H1 (cell line): ENCODE data around the gene ASPN.

ENCODE experiments used
- BACH1 ChIP-seq: IDR thresholded peaks from 2 replicates; pipeline ENCODE4 v1.6.1; 2012; ENCODE audit warnings: low read length, improper control_type of control experiment
- BRCA1 ChIP-seq: IDR thresholded peaks from 2 replicates; pipeline ENCODE4 v1.6.1; 2012; ENCODE audit warnings: low read depth, low read length, improper control_type of control experiment
- EP300 ChIP-seq, 2 experiments: IDR thresholded peaks; 1 replicate in 1 of 2; 2 replicates in 1 of 2; pipeline ENCODE4 v1.6.1; 2011 to 2012; ENCODE audit warnings: low read depth in 2 of 2, low read length in 2 of 2, mild to moderate bottlenecking in 2 of 2, borderline replicate concordance in 1 of 2, inconsistent platforms in 1 of 2, moderate library complexity in 1 of 2
- EZH2 ChIP-seq: fragments of 200-600 bp; sonication (generic); IDR thresholded peaks from 2 replicates; pipeline ENCODE4 v1.7.1; 2012; ENCODE audit warnings: low read depth, mild to moderate bottlenecking, moderate library complexity, low read length, inconsistent platforms; ENCODE audit not compliant: severe bottlenecking
- POLR2A ChIP-seq, 2 experiments: IDR thresholded peaks; 1 replicate in 1 of 2; 2 replicates in 1 of 2; pipeline ENCODE4 v1.6.1; 2011; ENCODE audit warnings: low read depth in 2 of 2, low read length in 2 of 2, mild to moderate bottlenecking in 2 of 2; ENCODE audit errors: control extremely low read depth in 1 of 2
- POU5F1 ChIP-seq: IDR thresholded peaks from 2 replicates; pipeline ENCODE4 v1.6.1; 2011; ENCODE audit warnings: low read depth, mild to moderate bottlenecking, low read length, moderate library complexity
- RAD21 ChIP-seq, 2 experiments: IDR thresholded peaks in 1 of 2; conservative IDR thresholded peaks in 1 of 2; 2 replicates each; pipeline ENCODE4 v1.6.1; 2011; ENCODE audit warnings: low read depth in 2 of 2, low read length in 2 of 2, improper control_type of control experiment in 1 of 2, inconsistent platforms in 1 of 2, mild to moderate bottlenecking in 1 of 2, moderate library complexity in 1 of 2
- SP2 ChIP-seq: IDR thresholded peaks from 2 replicates; pipeline ENCODE4 v1.6.1; 2012; ENCODE audit warnings: mild to moderate bottlenecking, low read length, inconsistent platforms
- YY1 ChIP-seq: IDR thresholded peaks from 2 replicates; pipeline ENCODE4 v1.6.1; 2011; ENCODE audit warnings: low read depth, mild to moderate bottlenecking, low read length
- TF ChIP-seq, protein P1 (sequence below), 3 experiments: IDR thresholded peaks; 1 replicate in 2 of 3; 2 replicates in 1 of 3; pipeline versions ENCODE4 v1.5.1 to v1.6.1; 2011; ENCODE audit warnings: low read length in 3 of 3, mild to moderate bottlenecking in 3 of 3, inconsistent platforms in 2 of 3, low read depth in 1 of 3, moderate library complexity in 1 of 3; ENCODE audit not compliant: insufficient read depth in 1 of 3; ENCODE audit errors: control extremely low read depth in 1 of 3

GRCh38 chr9:92482805-92483204, 499 bp upstream of the ASPN start:
- no peak for TF ChIP-seq YY1
- no peak for TF ChIP-seq EZH2
- no peak for TF ChIP-seq RAD21 (IDR thresholded peaks at IDR 0.05 in 1 of 2, conservative IDR thresholded peaks at IDR 0.05 in 1 of 2; ENCODE audit: low read depth in 2 of 2, low read length in 2 of 2)
- TF ChIP-seq, protein P1, sequence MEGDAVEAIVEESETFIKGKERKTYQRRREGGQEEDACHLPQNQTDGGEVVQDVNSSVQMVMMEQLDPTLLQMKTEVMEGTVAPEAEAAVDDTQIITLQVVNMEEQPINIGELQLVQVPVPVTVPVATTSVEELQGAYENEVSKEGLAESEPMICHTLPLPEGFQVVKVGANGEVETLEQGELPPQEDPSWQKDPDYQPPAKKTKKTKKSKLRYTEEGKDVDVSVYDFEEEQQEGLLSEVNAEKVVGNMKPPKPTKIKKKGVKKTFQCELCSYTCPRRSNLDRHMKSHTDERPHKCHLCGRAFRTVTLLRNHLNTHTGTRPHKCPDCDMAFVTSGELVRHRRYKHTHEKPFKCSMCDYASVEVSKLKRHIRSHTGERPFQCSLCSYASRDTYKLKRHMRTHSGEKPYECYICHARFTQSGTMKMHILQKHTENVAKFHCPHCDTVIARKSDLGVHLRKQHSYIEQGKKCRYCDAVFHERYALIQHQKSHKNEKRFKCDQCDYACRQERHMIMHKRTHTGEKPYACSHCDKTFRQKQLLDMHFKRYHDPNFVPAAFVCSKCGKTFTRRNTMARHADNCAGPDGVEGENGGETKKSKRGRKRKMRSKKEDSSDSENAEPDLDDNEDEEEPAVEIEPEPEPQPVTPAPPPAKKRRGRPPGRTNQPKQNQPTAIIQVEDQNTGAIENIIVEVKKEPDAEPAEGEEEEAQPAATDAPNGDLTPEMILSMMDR (IDR thresholded peaks at IDR 0.05; ENCODE audit: control extremely low read depth in 1 of 3, insufficient read depth in 1 of 3, low read depth in 1 of 3, low read length in 3 of 3), result no peak
- TF ChIP-seq SP2, result no peak
- no peak for TF ChIP-seq POU5F1
- TF ChIP-seq BRCA1, result no peak
- no peak for TF ChIP-seq POLR2A (IDR thresholded peaks at IDR 0.05; ENCODE audit: control extremely low read depth in 1 of 2, low read depth in 2 of 2, low read length in 2 of 2)
- TF ChIP-seq BACH1, result no peak
- TF ChIP-seq EP300 (IDR thresholded peaks at IDR 0.05; ENCODE audit: borderline replicate concordance in 1 of 2, low read depth in 2 of 2, low read length in 2 of 2), result no peak
